ENCODE results near the gene PTPRN2. TPM values are rescaled to one million over a fixed set of nuclear protein-coding genes. Genes with fewer than 3 reads are reported as not detected.
A peak's percentile ranks its signal among the peaks of the same experiment; 100 is the strongest.

Gene PTPRN2
- total and polyA plus RNA-seq, 7 donors = 3.2 to 7.1 (median 5.5) TPM

DNA sequence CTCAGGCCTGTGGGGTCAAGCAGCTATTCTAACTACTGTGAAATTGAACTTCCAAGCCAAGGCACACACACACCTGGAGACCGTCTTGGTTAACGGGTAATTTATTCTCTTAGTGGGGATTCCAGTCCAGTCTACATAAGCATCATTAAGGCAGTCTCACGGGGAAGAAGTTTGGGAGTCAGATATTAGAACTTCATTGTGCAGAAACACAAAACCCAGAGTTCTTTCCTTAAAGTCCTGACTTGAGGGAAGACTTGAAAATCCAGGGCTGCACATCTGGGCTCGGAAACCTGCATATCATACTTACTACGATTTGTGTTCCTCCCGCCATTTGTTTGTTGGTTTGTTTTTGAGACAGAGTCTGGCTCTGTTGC, 112.0 kb downstream of the PTPRN2 start:
- no peaks in the 10 kb centered on the region for H3K27me3 ChIP-seq
- 93 to 94% methylated on average over 6 of the region's 6 CpGs for WGBS, 2 donors
- peaks cover 0 to 18% (median 3%) of the 10 kb centered on the region in 4 donors for H3K4me1 ChIP-seq
- H3K4me3 ChIP-seq = no peak overlapping the region
- TF ChIP-seq POLR2AphosphoS5 (IDR thresholded peaks at IDR 0.05) = no peak
- TF ChIP-seq EP300 (IDR thresholded peaks at IDR 0.05) = no peak
- TF ChIP-seq POLR2A (IDR thresholded peaks at IDR 0.05) = no peak
- TF ChIP-seq, protein P1, sequence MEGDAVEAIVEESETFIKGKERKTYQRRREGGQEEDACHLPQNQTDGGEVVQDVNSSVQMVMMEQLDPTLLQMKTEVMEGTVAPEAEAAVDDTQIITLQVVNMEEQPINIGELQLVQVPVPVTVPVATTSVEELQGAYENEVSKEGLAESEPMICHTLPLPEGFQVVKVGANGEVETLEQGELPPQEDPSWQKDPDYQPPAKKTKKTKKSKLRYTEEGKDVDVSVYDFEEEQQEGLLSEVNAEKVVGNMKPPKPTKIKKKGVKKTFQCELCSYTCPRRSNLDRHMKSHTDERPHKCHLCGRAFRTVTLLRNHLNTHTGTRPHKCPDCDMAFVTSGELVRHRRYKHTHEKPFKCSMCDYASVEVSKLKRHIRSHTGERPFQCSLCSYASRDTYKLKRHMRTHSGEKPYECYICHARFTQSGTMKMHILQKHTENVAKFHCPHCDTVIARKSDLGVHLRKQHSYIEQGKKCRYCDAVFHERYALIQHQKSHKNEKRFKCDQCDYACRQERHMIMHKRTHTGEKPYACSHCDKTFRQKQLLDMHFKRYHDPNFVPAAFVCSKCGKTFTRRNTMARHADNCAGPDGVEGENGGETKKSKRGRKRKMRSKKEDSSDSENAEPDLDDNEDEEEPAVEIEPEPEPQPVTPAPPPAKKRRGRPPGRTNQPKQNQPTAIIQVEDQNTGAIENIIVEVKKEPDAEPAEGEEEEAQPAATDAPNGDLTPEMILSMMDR (IDR thresholded peaks at IDR 0.05) = no peak
- H3K36me3 ChIP-seq = no peaks in the 10 kb centered on the region
- no peak overlapping the region for H3K27ac ChIP-seq
- no peak for DNase-seq
- intact Hi-C loops (cut with DNase I) = no loop called here
- H3K9me3 ChIP-seq = no peaks in the 10 kb centered on the region

DNA sequence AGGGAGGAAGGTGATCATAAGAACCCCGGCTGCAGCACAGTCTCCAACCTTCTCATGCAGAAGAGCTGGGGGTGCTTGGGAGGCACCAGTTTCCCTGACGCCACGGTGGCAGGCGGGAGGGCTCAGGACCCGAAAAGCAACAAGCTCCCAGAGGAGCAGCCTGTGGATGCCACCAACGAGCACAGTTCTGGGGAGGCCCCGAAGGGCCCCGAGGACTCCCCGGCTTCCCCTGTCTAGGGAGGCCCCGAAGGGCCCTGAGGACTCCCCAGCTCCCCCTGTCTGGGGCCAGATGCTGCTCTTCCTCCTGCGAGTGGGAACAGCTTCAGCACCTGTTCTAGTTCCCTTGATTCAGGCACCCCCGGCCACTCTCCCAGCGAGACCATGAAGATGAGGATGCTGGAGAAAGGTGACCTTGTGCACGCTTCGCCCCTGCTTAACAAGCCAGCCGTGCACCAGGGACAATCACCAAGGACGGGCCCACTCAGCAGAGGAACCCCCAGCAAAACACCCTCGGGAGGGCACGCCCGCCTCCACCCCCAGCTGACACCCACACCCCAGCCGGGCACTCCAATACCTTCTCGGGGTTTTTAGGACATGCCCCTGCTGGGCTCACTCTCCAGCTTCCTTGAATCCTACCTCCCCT, 112.5 kb downstream of the PTPRN2 start:
- H3K4me1 ChIP-seq = peaks cover 0 to 23% (median 6%) of the 10 kb centered on the region in 4 donors
- H3K9me3 ChIP-seq = no peaks in the 10 kb centered on the region
- WGBS, 2 donors = 89 to 91% methylated on average over 22 of the region's 22 CpGs
- no peaks in the 10 kb centered on the region for H3K27me3 ChIP-seq
- no peak for DNase-seq
- H3K36me3 ChIP-seq = no peaks in the 10 kb centered on the region
- intact Hi-C loops (cut with DNase I) = no loop called here
- no peak overlapping the region for H3K4me3 ChIP-seq
- H3K27ac ChIP-seq = no peak overlapping the region
- TF ChIP-seq EP300 (IDR thresholded peaks at IDR 0.05) (no peak), POLR2A (IDR thresholded peaks at IDR 0.05) (no peak), POLR2AphosphoS5 (IDR thresholded peaks at IDR 0.05) (no peak)
- TF ChIP-seq, protein P1 (IDR thresholded peaks at IDR 0.05) = no peak

DNA sequence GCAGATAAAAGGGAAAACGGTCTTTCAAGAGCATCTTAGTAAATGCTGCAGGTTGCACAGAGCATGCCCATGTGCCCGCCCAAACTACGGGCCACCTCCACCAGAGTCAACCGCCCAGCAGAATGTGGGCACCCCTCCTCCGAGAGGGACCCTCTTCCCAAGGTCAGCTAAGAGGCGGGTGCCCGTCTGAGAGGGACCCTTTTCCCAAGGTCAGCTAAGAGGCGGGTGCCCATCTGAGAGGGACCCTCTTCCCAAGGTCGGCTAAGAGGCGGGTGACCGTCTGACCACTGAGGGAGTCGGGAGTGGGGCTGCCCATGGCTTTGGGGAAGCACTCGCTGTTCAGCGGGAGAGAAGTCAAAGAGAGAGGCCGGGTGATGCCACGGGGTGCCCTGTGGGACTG, 113.1 kb downstream of the PTPRN2 start:
- TF ChIP-seq EP300 (IDR thresholded peaks at IDR 0.05) (no peak), POLR2A (IDR thresholded peaks at IDR 0.05) (no peak), POLR2AphosphoS5 (IDR thresholded peaks at IDR 0.05) (no peak)
- TF ChIP-seq, protein P1 (IDR thresholded peaks at IDR 0.05) = no peak
- 82 to 89% methylated on average over 16 of the region's 16 CpGs for WGBS, 2 donors
- intact Hi-C loops (cut with DNase I) = no loop called here
- Histone ChIP-seq H3K36me3 (no peaks in the 10 kb centered on the region), H3K4me3 (no peak overlapping the region), H3K27ac (no peak overlapping the region), H3K9me3 (no peaks in the 10 kb centered on the region), H3K27me3 (no peaks in the 10 kb centered on the region), H3K4me1 (peaks cover 0 to 23% (median 10%) of the 10 kb centered on the region in 4 donors)
- no peak for DNase-seq

DNA sequence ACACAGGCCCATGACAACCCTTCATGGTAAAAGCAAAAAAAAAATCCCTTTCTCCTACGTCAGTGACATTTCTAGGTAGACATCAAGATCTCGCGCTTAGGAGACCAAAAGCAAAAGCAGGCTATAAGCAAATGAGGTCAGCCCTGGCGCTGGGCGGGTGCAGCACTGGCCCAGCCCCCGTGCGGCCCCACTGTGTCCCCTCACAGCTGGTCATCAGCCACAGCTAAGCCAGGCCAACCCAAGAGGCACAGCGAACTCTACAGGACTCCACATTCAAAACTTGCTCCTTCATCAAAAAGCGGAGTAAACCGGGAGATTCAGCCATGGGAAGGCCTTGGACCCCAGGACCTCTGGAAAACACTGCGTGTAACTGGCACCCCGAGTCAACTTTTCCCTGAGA, 113.7 kb downstream of the PTPRN2 start:
- no peak for DNase-seq
- H3K27me3 ChIP-seq = no peaks in the 10 kb centered on the region
- H3K36me3 ChIP-seq = no peaks in the 10 kb centered on the region
- H3K27ac ChIP-seq = no peak overlapping the region
- H3K4me3 ChIP-seq = no peak overlapping the region
- H3K9me3 ChIP-seq = no peaks in the 10 kb centered on the region
- 92 to 94% methylated on average over 12 of the region's 12 CpGs for WGBS, 2 donors
- TF ChIP-seq, protein P1 (IDR thresholded peaks at IDR 0.05) = no peak
- TF ChIP-seq EP300 (IDR thresholded peaks at IDR 0.05) = no peak
- no peak for TF ChIP-seq POLR2AphosphoS5 (IDR thresholded peaks at IDR 0.05)
- TF ChIP-seq POLR2A (IDR thresholded peaks at IDR 0.05) = no peak
- H3K4me1 ChIP-seq = peaks cover 0 to 23% (median 15%) of the 10 kb centered on the region in 4 donors
- intact Hi-C loops (cut with DNase I) = no loop called here

DNA sequence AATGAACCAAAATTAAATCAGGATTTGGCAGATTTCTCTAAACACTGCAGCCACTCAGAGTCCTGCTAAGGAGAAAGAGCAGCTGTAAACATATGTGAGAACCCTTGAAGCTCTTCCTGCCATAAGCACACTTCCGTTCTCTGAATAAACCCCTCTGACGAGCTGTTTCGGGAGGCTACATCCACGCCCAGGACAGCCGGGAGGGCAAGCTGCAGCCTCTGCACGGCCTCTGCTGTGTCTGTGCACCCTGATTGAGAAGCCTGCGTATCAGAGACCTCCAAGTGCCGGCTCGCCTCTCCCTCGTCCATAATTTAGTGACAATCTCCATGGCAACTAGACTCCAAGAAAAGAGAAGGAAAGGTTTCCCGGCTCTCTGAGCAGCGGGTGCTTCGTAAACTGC, 114.4 kb downstream of the PTPRN2 start:
- H3K4me3 ChIP-seq = no peak overlapping the region
- H3K4me1 ChIP-seq = peaks cover 0 to 31% (median 23%) of the 10 kb centered on the region in 4 donors
- H3K27me3 ChIP-seq = no peaks in the 10 kb centered on the region
- DNase-seq = no peak
- WGBS, 2 donors = 37 to 76% methylated on average over 13 of the region's 13 CpGs
- H3K27ac ChIP-seq = peak overlapping the region in 3 of 4 donors; percentile 20 to 83 (median 79)
- H3K9me3 ChIP-seq = no peaks in the 10 kb centered on the region
- intact Hi-C loops (cut with DNase I) = no loop called here
- no peaks in the 10 kb centered on the region for H3K36me3 ChIP-seq
- TF ChIP-seq POLR2A (IDR thresholded peaks at IDR 0.05) (no peak), POLR2AphosphoS5 (IDR thresholded peaks at IDR 0.05) (peak in 1 of 4 donors; percentile 19)

Data from sigmoid colon (tissue), 7 donors.